Calu3 (cell line): Measurements from ENCODE around the gene PTPRN2. TPM values are rescaled to one million over a fixed set of nuclear protein-coding genes. Genes with fewer than 3 reads are reported as not detected.
"Not testable (repeated sequence)": the region's sequence is repeated elsewhere in the genome, so short reads cannot be mapped to it uniquely, and the experiment has no call there.

ENCODE experiments used
- BruUV-seq: library from RNA; stranded (reverse); fragments of 400-500 nt; replicated peaks from 2 replicates; lab custom pipeline; 2021; lab: Mats Ljungman, UMichigan
- CTCF ChIA-PET: fragments of 300-600 bp; sonication (Branson Sonifier 250); formaldehyde crosslinking; loops from one replicate; lab custom pipeline; 2022; ENCODE audit warnings: antibody characterized with exemption; lab: Charles Lee
- DNase-seq: peaks from one replicate; pipeline ENCODE4 v3.0.0; 2022
- H3K27ac Mint-ChIP-seq: one replicate; pipeline ENCODE4 v1.8.0; 2022; ENCODE audit warnings: mixed read lengths; ENCODE audit not compliant: unreplicated experiment
- H3K27me3 Mint-ChIP-seq: one replicate; pipeline ENCODE4 v1.8.0; 2022; ENCODE audit warnings: mixed read lengths; ENCODE audit not compliant: unreplicated experiment
- H3K36me3 Mint-ChIP-seq: one replicate; pipeline ENCODE4 v1.8.0; 2022; ENCODE audit warnings: mild to moderate bottlenecking, moderate library complexity, mixed read lengths; ENCODE audit not compliant: insufficient read depth, unreplicated experiment
- H3K4me1 Mint-ChIP-seq: one replicate; pipeline ENCODE4 v1.8.0; 2022; ENCODE audit warnings: mild to moderate bottlenecking, low read depth, mixed read lengths; ENCODE audit not compliant: unreplicated experiment
- H3K4me3 Mint-ChIP-seq: one replicate; pipeline ENCODE4 v1.8.0; 2022; ENCODE audit warnings: mild to moderate bottlenecking, low read depth, moderate library complexity, mixed read lengths; ENCODE audit not compliant: unreplicated experiment
- H3K9me3 Mint-ChIP-seq: one replicate; pipeline ENCODE4 v1.8.0; 2022; ENCODE audit warnings: low read depth, mixed read lengths; ENCODE audit not compliant: unreplicated experiment
- CTCF ChIP-seq: fragments of 200-600 bp; IDR thresholded peaks from one replicate; pipeline ENCODE4 v1.8.0; 2022; ENCODE audit warnings: antibody characterized with exemption; ENCODE audit not compliant: unreplicated experiment
- intact Hi-C: fragments of 100-400 bp; cut with micrococcal nuclease; formaldehyde crosslinking; loops from one replicate; pipeline ENCODE4 v1.10.0; 2022; ENCODE audit not compliant: unreplicated experiment
- total RNA-seq: library from RNA; stranded (reverse); gene quantifications from 2 replicates; pipeline ENCODE4 v1.2.3, GENCODE V29; 2022

PTPRN2 gene
- total RNA-seq, 1 experiment from 2014 or later, result 2.0 TPM

- H3K27ac Mint-ChIP-seq, CTCF ChIA-PET, H3K27me3 Mint-ChIP-seq, H3K4me1 Mint-ChIP-seq, intact Hi-C loops, H3K9me3 Mint-ChIP-seq, DNase-seq, H3K4me3 Mint-ChIP-seq, BruUV-seq, H3K36me3 Mint-ChIP-seq: not testable (repeated sequence)
These were observed 64.3 kb downstream of the PTPRN2 start for GRCh38 chr7:158523165-158523856.

- H3K36me3 Mint-ChIP-seq, CTCF ChIA-PET, H3K27me3 Mint-ChIP-seq, intact Hi-C loops, H3K4me3 Mint-ChIP-seq, BruUV-seq, H3K4me1 Mint-ChIP-seq, DNase-seq, H3K27ac Mint-ChIP-seq: not testable (repeated sequence)
- H3K9me3 Mint-ChIP-seq, result peaks cover 15% of the 10 kb centered on the region
These were observed 65.8 kb downstream of the PTPRN2 start for GRCh38 chr7:158521795-158522194.

- intact Hi-C loops, result no loop called here
- DNase-seq, result no peak
- no peak overlapping the region for H3K4me3 Mint-ChIP-seq
- H3K4me1 Mint-ChIP-seq, result no peaks in the 10 kb centered on the region
- H3K36me3 Mint-ChIP-seq, result no peaks in the 10 kb centered on the region
- no TSS peak for BruUV-seq
- no peaks in the 10 kb centered on the region for H3K27me3 Mint-ChIP-seq
- CTCF ChIA-PET, result no interaction called here
- no peak for TF ChIP-seq CTCF
- no peak overlapping the region for H3K27ac Mint-ChIP-seq
- peaks cover 20% of the 10 kb centered on the region for H3K9me3 Mint-ChIP-seq
These were observed 66.8 kb downstream of the PTPRN2 start for GRCh38 chr7:158520825-158521224.

- H3K36me3 Mint-ChIP-seq, result no peaks in the 10 kb centered on the region
- no TSS peak for BruUV-seq
- H3K4me1 Mint-ChIP-seq, result no peaks in the 10 kb centered on the region
- CTCF ChIA-PET, result no interaction called here
- no peak overlapping the region for H3K27ac Mint-ChIP-seq
- H3K27me3 Mint-ChIP-seq, result no peaks in the 10 kb centered on the region
- no peak for DNase-seq
- no peak overlapping the region for H3K4me3 Mint-ChIP-seq
- TF ChIP-seq CTCF, result no peak
- intact Hi-C loops, result no loop called here
- H3K9me3 Mint-ChIP-seq, result peaks cover 24% of the 10 kb centered on the region
These were observed 67.9 kb downstream of the PTPRN2 start for GRCh38 chr7:158519633-158520174.

- no peak overlapping the region for H3K27ac Mint-ChIP-seq
- CTCF ChIA-PET, result no interaction called here
- H3K36me3 Mint-ChIP-seq, result no peaks in the 10 kb centered on the region
- peaks cover 25% of the 10 kb centered on the region for H3K9me3 Mint-ChIP-seq
- no peak for DNase-seq
- intact Hi-C loops, result no loop called here
- H3K4me1 Mint-ChIP-seq, result no peaks in the 10 kb centered on the region
- no TSS peak for BruUV-seq
- no peak overlapping the region for H3K4me3 Mint-ChIP-seq
- TF ChIP-seq CTCF, result no peak
- H3K27me3 Mint-ChIP-seq, result no peaks in the 10 kb centered on the region
These were observed 68.5 kb downstream of the PTPRN2 start for GRCh38 chr7:158518980-158519632.
